SK-N-SH (cell line): Measurements from ENCODE around the gene PXDN.

ENCODE experiments used
- CTCF ChIP-seq: fragments of 200-600 bp; sonication (generic); IDR thresholded peaks from 2 replicates; pipeline ENCODE4 v1.6.1; 2017; ENCODE audit warnings: antibody characterized with exemption, mild to moderate bottlenecking, moderate library complexity
- EZH2phosphoT487 ChIP-seq: fragments of 200-600 bp; sonication (generic); IDR thresholded peaks from 2 replicates; pipeline ENCODE4 v1.6.1; 2017; ENCODE audit warnings: low read depth, mixed run types, mild to moderate bottlenecking, antibody characterized with exemption, moderate library complexity, borderline replicate concordance
- RAD21 ChIP-seq: IDR thresholded peaks from 2 replicates; pipeline ENCODE4 v1.6.1; 2012; ENCODE audit warnings: mild to moderate bottlenecking, low read length
- RFX5 ChIP-seq: IDR thresholded peaks from 2 replicates; pipeline ENCODE4 v1.6.1; 2012; ENCODE audit warnings: mild to moderate bottlenecking, improper control_type of control experiment, low read length
- TEAD4 ChIP-seq: IDR thresholded peaks from 2 replicates; pipeline ENCODE4 v1.4.0; 2012; ENCODE audit warnings: mild to moderate bottlenecking, borderline replicate concordance; ENCODE audit not compliant: insufficient read depth
- TF ChIP-seq, protein P1 (sequence below): IDR thresholded peaks from 2 replicates; pipeline ENCODE4 v1.4.0; 2012; ENCODE audit warnings: low read depth

GRCh38 chr2:1686784-1687105 lies 57.6 kb downstream of the PXDN start:
- TF ChIP-seq RAD21 (no peak), TEAD4 (no peak), EZH2phosphoT487 (no peak), RFX5 (no peak), CTCF (no peak)
- TF ChIP-seq, protein P1, sequence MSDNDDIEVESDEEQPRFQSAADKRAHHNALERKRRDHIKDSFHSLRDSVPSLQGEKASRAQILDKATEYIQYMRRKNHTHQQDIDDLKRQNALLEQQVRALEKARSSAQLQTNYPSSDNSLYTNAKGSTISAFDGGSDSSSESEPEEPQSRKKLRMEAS = no peak
